Breast epithelium (tissue), 4 donors: ENCODE measurements around the gene NEMP2. TPM values are rescaled to one million over a fixed set of nuclear protein-coding genes. Genes with fewer than 3 reads are reported as not detected.
A peak's percentile ranks its signal among the peaks of the same experiment; 100 is the strongest.
"Not testable (repeated sequence)": the region's sequence is repeated elsewhere in the genome, so short reads cannot be mapped to it uniquely, and the experiment has no call there.

Source experiments
- DNase-seq, 2 donors: peaks; one replicate each; pipeline ENCODE4 v3.0.0-alpha.2; 2019; ENCODE audit warnings: low spot score in 2 of 2
- H3K27ac ChIP-seq, 2 donors: fragments of 200-600 bp; sonication (generic) in 1 of 2; one replicate each; pipeline ENCODE4 v1.5.1; 2016 to 2019; ENCODE audit warnings: mild to moderate bottlenecking in 1 of 2
- H3K27me3 ChIP-seq, 2 donors: fragments of 200-600 bp; sonication (generic) in 1 of 2; one replicate each; pipeline versions ENCODE4 v1.5.1 to v1.6.0; 2017 to 2019; ENCODE audit warnings: control low read depth in 1 of 2, mild to moderate bottlenecking in 1 of 2
- H3K36me3 ChIP-seq: fragments of 200-600 bp; one replicate; pipeline ENCODE4 v1.5.1; 2019
- H3K4me1 ChIP-seq, 2 donors: fragments of 200-600 bp; sonication (generic); one replicate each; pipeline ENCODE4 v1.5.1; 2016 to 2019; ENCODE audit warnings: control low read depth in 1 of 2
- H3K4me3 ChIP-seq, 3 donors: fragments of 200-600 bp; sonication (generic); 1 replicate in 2 of 3; 2 replicates in 1 of 3; pipeline ENCODE4 v1.5.1; 2016 to 2019; ENCODE audit warnings: mild to moderate bottlenecking in 3 of 3, moderate library complexity in 2 of 3
- H3K9me3 ChIP-seq, 2 donors: fragments of 200-600 bp; sonication (generic) in 1 of 2; one replicate each; pipeline ENCODE4 v1.5.1; 2016 to 2019; ENCODE audit warnings: control low read depth in 1 of 2
- CTCF ChIP-seq, 3 donors: fragments of 450-650 bp; IDR thresholded peaks; one replicate each; pipeline ENCODE4 v1.5.1; 2016 to 2017; ENCODE audit warnings: antibody characterized with exemption in 3 of 3, mild to moderate bottlenecking in 3 of 3, moderate library complexity in 3 of 3
- POLR2A ChIP-seq: fragments of 450-650 bp; IDR thresholded peaks from one replicate; pipeline ENCODE4 v1.6.1; 2016; ENCODE audit warnings: antibody characterized with exemption, mild to moderate bottlenecking, moderate library complexity
- POLR2AphosphoS5 ChIP-seq, 3 donors: sonication (generic); formaldehyde crosslinking; IDR thresholded peaks; one replicate each; pipeline ENCODE4 v1.6.1; 2017; ENCODE audit warnings: antibody characterized with exemption in 3 of 3
- intact Hi-C: fragments of 100-400 bp; cut with DNase I; formaldehyde crosslinking; loops from one replicate; pipeline ENCODE4 v1.15.1; 2023; ENCODE audit warnings: low total_unique reads
- total RNA-seq, 3 donors: library from RNA; depleted of rRNA; stranded (reverse); fragments of >200 nt; gene quantifications; one replicate each; pipeline ENCODE4 v1.1.0, GENCODE V29; 2016

Gene NEMP2
- total RNA-seq, 3 donors from 2014 or later: 4.5 to 6.6 (median 5.2) TPM

- no peak overlapping the region for H3K27ac ChIP-seq
- H3K36me3 ChIP-seq: no peaks in the 10 kb centered on the region
- H3K9me3 ChIP-seq: no peaks in the 10 kb centered on the region
- TF ChIP-seq POLR2AphosphoS5 (IDR thresholded peaks at IDR 0.05) (no peak), CTCF (IDR thresholded peaks at IDR 0.05) (no peak), POLR2A (no peak)
- no peaks in the 10 kb centered on the region for H3K27me3 ChIP-seq
- no peak for DNase-seq
- no peak overlapping the region for H3K4me3 ChIP-seq
- intact Hi-C loops: no loop called here
- H3K4me1 ChIP-seq: peaks cover 0 to 5% of the 10 kb centered on the region in 2 donors
Observed at GRCh38 chr2:190515687-190516086, 18.8 kb downstream of the NEMP2 start.

GRCh38 chr2:190514676-190515075 lies 19.8 kb downstream of the NEMP2 start:
- TF ChIP-seq POLR2A: no peak
- no peak for TF ChIP-seq CTCF (IDR thresholded peaks at IDR 0.05)
- no peak for TF ChIP-seq POLR2AphosphoS5 (IDR thresholded peaks at IDR 0.05)
- no peaks in the 10 kb centered on the region for H3K27me3 ChIP-seq
- no peak for DNase-seq

GRCh38 chr2:190513877-190514276 lies 20.6 kb downstream of the NEMP2 start:
- intact Hi-C loops: loop anchor here (5.0 kb wide), 1 partner anchor 248 kb away; no protein-coding TSS in a partner anchor
- Histone ChIP-seq H3K4me3 (no peak overlapping the region), H3K27me3 (no peaks in the 10 kb centered on the region), H3K27ac (no peak overlapping the region), H3K36me3 (no peaks in the 10 kb centered on the region), H3K9me3 (no peaks in the 10 kb centered on the region), H3K4me1 (peaks cover 0 to 5% of the 10 kb centered on the region in 2 donors)
- TF ChIP-seq CTCF (IDR thresholded peaks at IDR 0.05): no peak
- TF ChIP-seq POLR2AphosphoS5 (IDR thresholded peaks at IDR 0.05): no peak
- no peak for TF ChIP-seq POLR2A
- DNase-seq: no peak

More at GRCh38 chr2:190514676-190515075, 19.8 kb downstream of the NEMP2 start:
- peaks cover 0 to 5% of the 10 kb centered on the region in 2 donors for H3K4me1 ChIP-seq
- intact Hi-C loops: loop anchor here (5.0 kb wide), 1 partner anchor 248 kb away; no protein-coding TSS in a partner anchor
- H3K9me3 ChIP-seq: no peaks in the 10 kb centered on the region
- H3K36me3 ChIP-seq: no peaks in the 10 kb centered on the region
- no peak overlapping the region for H3K4me3 ChIP-seq
- H3K27ac ChIP-seq: no peak overlapping the region

GRCh38 chr2:190512539-190513095 lies 21.9 kb downstream of the NEMP2 start:
- Histone ChIP-seq H3K36me3 (no peaks in the 10 kb centered on the region), H3K4me1 (peaks cover 0 to 5% of the 10 kb centered on the region in 2 donors), H3K27ac (no peak overlapping the region), H3K4me3 (no peak overlapping the region), H3K27me3 (no peaks in the 10 kb centered on the region), H3K9me3 (no peaks in the 10 kb centered on the region)
- no peak for TF ChIP-seq POLR2AphosphoS5 (IDR thresholded peaks at IDR 0.05)
- TF ChIP-seq CTCF (IDR thresholded peaks at IDR 0.05): no peak
- TF ChIP-seq POLR2A: no peak
- DNase-seq: no peak
- intact Hi-C loops: loop anchor here (5.0 kb wide), 1 partner anchor 250 kb away; no protein-coding TSS in a partner anchor

GRCh38 chr2:190511104-190511503 lies 23.4 kb downstream of the NEMP2 start:
- DNase-seq: no peak
- Histone ChIP-seq H3K4me1 (peaks cover 0 to 11% of the 10 kb centered on the region in 2 donors), H3K27ac (no peak overlapping the region), H3K9me3 (no peaks in the 10 kb centered on the region), H3K36me3 (no peaks in the 10 kb centered on the region), H3K27me3 (no peaks in the 10 kb centered on the region), H3K4me3 (no peak overlapping the region)
- TF ChIP-seq POLR2AphosphoS5 (IDR thresholded peaks at IDR 0.05): no peak
- peak in 2 of 3 donors; percentile 43 to 55 for TF ChIP-seq CTCF (IDR thresholded peaks at IDR 0.05)
- intact Hi-C loops: loop anchor here (5.0 kb wide), 1 partner anchor 251 kb away; no protein-coding TSS in a partner anchor

GRCh38 chr2:190509895-190510294 lies 24.6 kb downstream of the NEMP2 start:
- H3K4me1 ChIP-seq: peaks cover 0 to 11% of the 10 kb centered on the region in 2 donors
- not testable (repeated sequence) for DNase-seq, H3K27me3 ChIP-seq, H3K27ac ChIP-seq, H3K4me3 ChIP-seq, H3K9me3 ChIP-seq, H3K36me3 ChIP-seq
- intact Hi-C loops: loop anchor here (5.0 kb wide), 1 partner anchor 252 kb away; no protein-coding TSS in a partner anchor
